ENCODE results near the gene TST. TPM values are rescaled to one million over a fixed set of nuclear protein-coding genes. Genes with fewer than 3 reads are reported as not detected.
A peak's percentile ranks its signal among the peaks of the same experiment; 100 is the strongest.

Gene TST
- total RNA-seq, 1 donor, result 17.1 TPM

DNA sequence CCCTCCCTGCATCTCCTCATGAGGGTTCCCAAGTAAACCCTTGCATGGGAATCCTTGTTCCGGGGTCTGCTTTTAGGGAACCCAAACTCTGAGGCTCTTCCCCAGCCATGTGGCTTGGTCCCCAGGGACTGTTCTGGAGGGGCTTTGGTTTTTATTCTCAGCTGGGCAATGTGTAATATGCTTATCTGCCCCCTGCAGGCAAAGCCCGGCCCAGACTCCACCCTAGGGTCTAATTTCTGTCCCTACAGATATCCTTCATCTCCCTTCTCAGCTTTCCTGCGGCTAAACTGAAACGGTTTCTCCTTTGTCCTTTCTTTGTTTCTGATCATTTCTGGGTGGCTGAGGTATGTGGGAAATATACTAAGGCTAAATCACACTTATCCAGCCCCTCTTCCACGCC is 37.1 kb downstream of the TST start:
- TF ChIP-seq, protein P1, sequence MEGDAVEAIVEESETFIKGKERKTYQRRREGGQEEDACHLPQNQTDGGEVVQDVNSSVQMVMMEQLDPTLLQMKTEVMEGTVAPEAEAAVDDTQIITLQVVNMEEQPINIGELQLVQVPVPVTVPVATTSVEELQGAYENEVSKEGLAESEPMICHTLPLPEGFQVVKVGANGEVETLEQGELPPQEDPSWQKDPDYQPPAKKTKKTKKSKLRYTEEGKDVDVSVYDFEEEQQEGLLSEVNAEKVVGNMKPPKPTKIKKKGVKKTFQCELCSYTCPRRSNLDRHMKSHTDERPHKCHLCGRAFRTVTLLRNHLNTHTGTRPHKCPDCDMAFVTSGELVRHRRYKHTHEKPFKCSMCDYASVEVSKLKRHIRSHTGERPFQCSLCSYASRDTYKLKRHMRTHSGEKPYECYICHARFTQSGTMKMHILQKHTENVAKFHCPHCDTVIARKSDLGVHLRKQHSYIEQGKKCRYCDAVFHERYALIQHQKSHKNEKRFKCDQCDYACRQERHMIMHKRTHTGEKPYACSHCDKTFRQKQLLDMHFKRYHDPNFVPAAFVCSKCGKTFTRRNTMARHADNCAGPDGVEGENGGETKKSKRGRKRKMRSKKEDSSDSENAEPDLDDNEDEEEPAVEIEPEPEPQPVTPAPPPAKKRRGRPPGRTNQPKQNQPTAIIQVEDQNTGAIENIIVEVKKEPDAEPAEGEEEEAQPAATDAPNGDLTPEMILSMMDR (IDR thresholded peaks at IDR 0.05; ENCODE audit: insufficient read depth, low read length), result no peak
- no peak for DNase-seq (ENCODE audit: low read depth)

GRCh38 chr22:36981247-36981775 is 37.9 kb downstream of the TST start:
- no peak for DNase-seq (ENCODE audit: low read depth)
- no peak overlapping the region for H3K4me3 ChIP-seq (ENCODE audit: low read depth, low read length)
- TF ChIP-seq, protein P1 (IDR thresholded peaks at IDR 0.05; ENCODE audit: insufficient read depth, low read length), result no peak

More for the DNA sequence above, 37.1 kb downstream of the TST start:
- H3K4me3 ChIP-seq (ENCODE audit: low read depth, low read length), result no peak overlapping the region

DNA sequence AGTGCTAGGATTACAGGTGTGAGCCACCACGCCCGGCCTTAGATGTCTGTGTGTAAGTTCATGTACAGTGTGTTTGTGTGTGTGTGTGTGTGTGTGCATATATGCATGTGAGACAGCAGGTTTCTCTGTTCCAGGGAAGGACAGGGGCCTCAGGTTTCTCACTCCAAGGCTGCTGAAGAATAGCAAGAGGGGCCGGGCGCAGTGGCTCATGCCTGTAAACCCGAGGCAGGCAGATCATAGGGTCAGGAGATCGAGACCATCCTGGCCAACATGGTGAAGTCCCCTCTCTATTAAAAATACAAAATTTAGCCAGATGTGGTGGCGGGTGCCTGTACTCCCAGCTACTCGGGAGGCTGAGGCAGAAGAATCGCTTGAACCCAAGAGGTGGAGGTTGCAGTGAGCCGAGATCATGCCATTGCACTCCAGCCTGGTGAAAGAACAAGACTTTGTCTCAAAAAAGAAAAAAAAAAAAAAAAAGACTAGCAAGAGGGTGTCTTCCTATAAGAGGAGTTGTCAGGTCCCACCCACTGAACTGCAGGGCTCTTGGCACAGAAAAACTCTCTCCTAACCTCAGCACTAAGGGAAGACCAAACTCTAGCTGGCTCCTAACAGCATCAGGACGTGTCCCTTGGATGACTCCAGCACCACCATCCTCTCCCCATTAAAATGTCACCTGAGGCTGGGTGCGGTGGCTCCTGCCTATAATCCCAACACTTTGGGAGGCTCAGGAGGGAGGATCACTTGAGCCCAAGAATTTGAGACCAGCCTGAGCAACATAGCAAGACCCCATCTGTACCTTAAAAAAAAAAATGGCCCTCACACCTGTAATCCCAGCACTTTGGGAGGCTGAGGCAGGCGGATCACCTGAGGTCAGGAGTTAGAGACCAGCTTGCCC is 40.0 kb downstream of the TST start:
- TF ChIP-seq, protein P1 (IDR thresholded peaks at IDR 0.05; ENCODE audit: insufficient read depth, low read length), result no peak
- DNase-seq (ENCODE audit: low read depth), result no peak
- H3K4me3 ChIP-seq (ENCODE audit: low read depth, low read length), result no peak overlapping the region

GRCh38 chr22:36977947-36978660 is 41.1 kb downstream of the TST start:
- DNase-seq (ENCODE audit: low read depth), result peak; percentile 88
- H3K4me3 ChIP-seq (ENCODE audit: low read depth, low read length), result peak overlapping the region; percentile 53
- TF ChIP-seq, protein P1 (IDR thresholded peaks at IDR 0.05; ENCODE audit: insufficient read depth, low read length), result peak; percentile 83

DNA sequence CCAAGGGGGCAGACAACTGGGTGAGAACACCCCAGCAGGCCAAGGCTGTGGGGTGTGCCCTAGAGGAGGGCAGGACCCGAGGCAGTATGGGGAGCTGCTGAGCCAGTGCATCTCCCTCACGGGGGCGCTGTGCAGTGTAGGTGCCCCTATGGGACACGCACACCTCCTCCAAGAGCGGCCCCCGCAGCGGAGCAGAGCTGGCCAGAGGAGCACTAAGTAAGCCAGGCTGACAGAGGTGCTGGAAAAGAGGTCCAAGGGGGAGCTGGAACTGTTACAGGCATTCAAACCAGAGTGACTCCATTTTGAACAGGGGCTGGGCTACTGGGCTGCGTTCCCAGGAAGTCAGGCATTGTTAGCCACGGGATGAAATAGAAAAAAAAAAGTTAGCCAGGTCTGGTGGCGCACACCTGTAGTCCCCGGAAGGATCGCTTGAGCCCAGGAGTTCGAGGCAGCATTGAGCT is 41.8 kb downstream of the TST start:
- TF ChIP-seq, protein P1 (IDR thresholded peaks at IDR 0.05; ENCODE audit: insufficient read depth, low read length), result peak; percentile 26
- peak; percentile 20 for DNase-seq (ENCODE audit: low read depth)
- peak overlapping the region; percentile 53 for H3K4me3 ChIP-seq (ENCODE audit: low read depth, low read length)

GRCh38 chr22:36976606-36977005 is 42.6 kb downstream of the TST start:
- TF ChIP-seq, protein P1 (IDR thresholded peaks at IDR 0.05; ENCODE audit: insufficient read depth, low read length), result no peak
- no peak for DNase-seq (ENCODE audit: low read depth)
- H3K4me3 ChIP-seq (ENCODE audit: low read depth, low read length), result no peak overlapping the region

All from fibroblast of the aortic adventitia (primary cell).